H1 (cell line): ENCODE measurements around the gene ENOX2.

ENCODE experiments used
- BACH1 ChIP-seq: IDR thresholded peaks from 2 replicates; pipeline ENCODE4 v1.6.1; 2012; ENCODE audit warnings: low read length, improper control_type of control experiment
- CREB1 ChIP-seq: IDR thresholded peaks from 2 replicates; pipeline ENCODE4 v1.6.1; 2012; ENCODE audit warnings: inconsistent platforms
- CTCF ChIP-seq, 3 experiments: IDR thresholded peaks; 1 replicate in 2 of 3; 2 replicates in 1 of 3; pipeline versions ENCODE4 v1.5.1 to v1.6.1; 2011; ENCODE audit warnings: low read length in 3 of 3, mild to moderate bottlenecking in 3 of 3, inconsistent platforms in 2 of 3, low read depth in 1 of 3, moderate library complexity in 1 of 3; ENCODE audit not compliant: insufficient read depth in 1 of 3; ENCODE audit errors: control extremely low read depth in 1 of 3
- EGR1 ChIP-seq: IDR thresholded peaks from 2 replicates; pipeline ENCODE4 v1.6.1; 2011; ENCODE audit warnings: low read depth, low read length, borderline replicate concordance
- GTF2F1 ChIP-seq: IDR thresholded peaks from 2 replicates; pipeline ENCODE4 v1.6.1; 2012; ENCODE audit warnings: low read depth, low read length, improper control_type of control experiment, borderline replicate concordance
- JUN ChIP-seq: IDR thresholded peaks from 2 replicates; pipeline ENCODE4 v1.6.1; 2011; ENCODE audit warnings: low read depth, mild to moderate bottlenecking, improper control_type of control experiment, low read length
- JUND ChIP-seq: IDR thresholded peaks from 2 replicates; pipeline ENCODE4 v1.6.1; 2011; ENCODE audit warnings: mild to moderate bottlenecking, improper control_type of control experiment, low read length
- NRF1 ChIP-seq: IDR thresholded peaks from 2 replicates; pipeline ENCODE4 v1.6.1; 2011; ENCODE audit warnings: mild to moderate bottlenecking, low read depth, low read length, improper control_type of control experiment
- POLR2A ChIP-seq, 2 experiments: IDR thresholded peaks; 1 replicate in 1 of 2; 2 replicates in 1 of 2; pipeline ENCODE4 v1.6.1; 2011; ENCODE audit warnings: low read depth in 2 of 2, low read length in 2 of 2, mild to moderate bottlenecking in 2 of 2; ENCODE audit errors: control extremely low read depth in 1 of 2
- POLR2AphosphoS5 ChIP-seq: IDR thresholded peaks from 2 replicates; pipeline ENCODE4 v1.6.1; 2011; ENCODE audit warnings: low read depth, low read length
- RAD21 ChIP-seq, 2 experiments: IDR thresholded peaks in 1 of 2; conservative IDR thresholded peaks in 1 of 2; 2 replicates each; pipeline ENCODE4 v1.6.1; 2011; ENCODE audit warnings: low read depth in 2 of 2, low read length in 2 of 2, improper control_type of control experiment in 1 of 2, inconsistent platforms in 1 of 2, mild to moderate bottlenecking in 1 of 2, moderate library complexity in 1 of 2
- RXRA ChIP-seq: IDR thresholded peaks from 2 replicates; pipeline ENCODE4 v1.6.1; 2011; ENCODE audit warnings: low read depth, mild to moderate bottlenecking, low read length, moderate library complexity; ENCODE audit not compliant: insufficient read depth
- SIN3A ChIP-seq, 2 experiments: IDR thresholded peaks in 1 of 2; conservative IDR thresholded peaks in 1 of 2; 2 replicates each; pipeline ENCODE4 v1.6.1; 2011 to 2012; ENCODE audit warnings: low read length in 2 of 2, improper control_type of control experiment in 1 of 2, low read depth in 1 of 2, mild to moderate bottlenecking in 1 of 2
- TAF1 ChIP-seq: IDR thresholded peaks from 2 replicates; pipeline ENCODE4 v1.6.1; 2011; ENCODE audit warnings: mild to moderate bottlenecking, low read depth, low read length

- TF ChIP-seq CTCF (IDR thresholded peaks at IDR 0.05; ENCODE audit: control extremely low read depth in 1 of 3, insufficient read depth in 1 of 3, low read depth in 1 of 3, low read length in 3 of 3), result no peak
- TF ChIP-seq CREB1, result no peak
- no peak for TF ChIP-seq SIN3A (conservative IDR thresholded peaks at IDR 0.05 in 1 of 2, IDR thresholded peaks at IDR 0.05 in 1 of 2; ENCODE audit: low read depth in 1 of 2, low read length in 2 of 2)
- TF ChIP-seq RXRA, result no peak
- no peak for TF ChIP-seq POLR2A (IDR thresholded peaks at IDR 0.05; ENCODE audit: control extremely low read depth in 1 of 2, low read depth in 2 of 2, low read length in 2 of 2)
- no peak for TF ChIP-seq JUND
- no peak for TF ChIP-seq POLR2AphosphoS5
- no peak for TF ChIP-seq EGR1
- TF ChIP-seq RAD21 (IDR thresholded peaks at IDR 0.05 in 1 of 2, conservative IDR thresholded peaks at IDR 0.05 in 1 of 2; ENCODE audit: low read depth in 2 of 2, low read length in 2 of 2), result no peak
- TF ChIP-seq JUN, result no peak
- TF ChIP-seq TAF1, result no peak
- no peak for TF ChIP-seq NRF1
- TF ChIP-seq GTF2F1, result no peak
- no peak for TF ChIP-seq BACH1
These were observed 109.0 kb downstream of the ENOX2 start for GRCh38 chrX:130793975-130794374.
